ENCODE measurements around the gene RPL37A.

- TF ChIP-seq CTCF (IDR thresholded peaks at IDR 0.05 in 8 of 11, conservative IDR thresholded peaks at IDR 0.05 in 3 of 11) (no peak), POLR2A (IDR thresholded peaks at IDR 0.05) (no peak), POLR2AphosphoS5 (IDR thresholded peaks at IDR 0.05) (no peak)
Measured at GRCh38 chr2:216527600-216527999, 29.0 kb downstream of the RPL37A start.

Data from spleen (tissue), 7 donors.